KMS-11 (cell line): ENCODE results near the gene SERPINB1.
A peak's percentile ranks its signal among the peaks of the same experiment; 100 is the strongest.

Experiments used
- H2AFZ ChIP-seq: fragments of 200-600 bp; sonication (generic); 2 replicates; pipeline ENCODE4 v1.6.1; 2016; ENCODE audit warnings: antibody characterized with exemption, mixed run types, low read depth
- H3K27ac ChIP-seq: fragments of 200-600 bp; sonication (generic); 2 replicates; pipeline ENCODE4 v1.6.1; 2016; ENCODE audit warnings: mild to moderate bottlenecking, mixed run types
- H3K27me3 ChIP-seq: fragments of 200-600 bp; sonication (generic); 2 replicates; pipeline ENCODE4 v1.6.1; 2017; ENCODE audit warnings: mild to moderate bottlenecking, low read depth, mixed run types, moderate library complexity; ENCODE audit not compliant: insufficient read depth
- H3K36me3 ChIP-seq: fragments of 200-600 bp; sonication (generic); 2 replicates; pipeline ENCODE4 v1.6.1; 2017; ENCODE audit warnings: mild to moderate bottlenecking, mixed run types; ENCODE audit not compliant: insufficient read depth
- H3K4me1 ChIP-seq: fragments of 200-600 bp; sonication (generic); 2 replicates; pipeline ENCODE4 v1.6.1; 2016; ENCODE audit warnings: mild to moderate bottlenecking, low read depth, mixed run types; ENCODE audit not compliant: poor library complexity, severe bottlenecking
- H3K4me2 ChIP-seq: fragments of 200-600 bp; sonication (generic); 2 replicates; pipeline ENCODE4 v1.7.0; 2016; ENCODE audit warnings: mild to moderate bottlenecking, mixed run types
- H3K4me3 ChIP-seq: fragments of 200-600 bp; sonication (generic); IDR thresholded peaks from 2 replicates; pipeline ENCODE4 v1.6.1; 2017; ENCODE audit warnings: low read depth, low read length, mixed read lengths; ENCODE audit not compliant: insufficient read depth
- H3K79me2 ChIP-seq: fragments of 200-600 bp; sonication (generic); 2 replicates; pipeline ENCODE4 v1.6.1; 2016; ENCODE audit warnings: low read depth, mixed run types; ENCODE audit not compliant: insufficient read depth
- H3K9ac ChIP-seq: fragments of 200-600 bp; sonication (generic); 2 replicates; pipeline ENCODE4 v1.6.1; 2016; ENCODE audit warnings: mild to moderate bottlenecking, mixed run types
- H4K20me1 ChIP-seq: fragments of 200-600 bp; sonication (generic); 2 replicates; pipeline ENCODE4 v1.6.1; 2016; ENCODE audit warnings: mild to moderate bottlenecking, mixed run types; ENCODE audit not compliant: insufficient read depth
- CTCF ChIP-seq: fragments of 200-600 bp; sonication (generic); conservative IDR thresholded peaks from 2 replicates; pipeline ENCODE4 v1.6.1; 2017; ENCODE audit warnings: low read depth, mild to moderate bottlenecking, antibody characterized with exemption, low read length, moderate library complexity, mixed read lengths

The SERPINB1 gene

GRCh38 chr6:2844008-2844407 is 2.3 kb upstream of the SERPINB1 start:
- Histone ChIP-seq H3K9ac (no peak overlapping the region), H3K36me3 (no peaks in the 10 kb centered on the region), H3K79me2 (no peaks in the 10 kb centered on the region), H3K4me1 (peaks cover 15% of the 10 kb centered on the region), H4K20me1 (no peaks in the 10 kb centered on the region), H3K4me2 (no peak overlapping the region), H3K27ac (no peak overlapping the region), H2AFZ (no peak overlapping the region), H3K4me3 (no peak overlapping the region), H3K27me3 (no peaks in the 10 kb centered on the region)
- TF ChIP-seq CTCF = no peak

GRCh38 chr6:2843138-2843740 is 1.6 kb upstream of the SERPINB1 start:
- no peak overlapping the region for H3K4me2 ChIP-seq
- no peaks in the 10 kb centered on the region for H3K79me2 ChIP-seq
- peaks cover 15% of the 10 kb centered on the region for H3K4me1 ChIP-seq
- H4K20me1 ChIP-seq = no peaks in the 10 kb centered on the region
- H3K4me3 ChIP-seq = no peak overlapping the region
- no peak overlapping the region for H2AFZ ChIP-seq
- TF ChIP-seq CTCF = no peak
- no peak overlapping the region for H3K9ac ChIP-seq
- no peaks in the 10 kb centered on the region for H3K27me3 ChIP-seq
- H3K36me3 ChIP-seq = no peaks in the 10 kb centered on the region
- no peak overlapping the region for H3K27ac ChIP-seq

- Histone ChIP-seq H3K27me3 (no peaks in the 10 kb centered on the region), H3K9ac (no peak overlapping the region), H3K4me1 (peaks cover 15% of the 10 kb centered on the region), H3K36me3 (no peaks in the 10 kb centered on the region), H3K79me2 (no peaks in the 10 kb centered on the region), H2AFZ (peak overlapping the region; percentile 7; the same call in 1 of the 2 replicates), H3K4me3 (no peak overlapping the region), H4K20me1 (no peaks in the 10 kb centered on the region), H3K27ac (no peak overlapping the region), H3K4me2 (peak overlapping the region; percentile 4; the same call in 1 of the 2 replicates)
- no peak for TF ChIP-seq CTCF
Observed at GRCh38 chr6:2842139-2842552, 483 bp upstream of the SERPINB1 start.

- no peak overlapping the region for H3K9ac ChIP-seq
- no peaks in the 10 kb centered on the region for H3K36me3 ChIP-seq
- no peaks in the 10 kb centered on the region for H3K79me2 ChIP-seq
- H4K20me1 ChIP-seq = no peaks in the 10 kb centered on the region
- H3K4me3 ChIP-seq = no peak overlapping the region
- peaks cover 3% of the 10 kb centered on the region for H3K4me1 ChIP-seq
- H3K27ac ChIP-seq = no peak overlapping the region
- no peaks in the 10 kb centered on the region for H3K27me3 ChIP-seq
- H2AFZ ChIP-seq = no peak overlapping the region
- no peak overlapping the region for H3K4me2 ChIP-seq
- TF ChIP-seq CTCF = no peak
Observed at GRCh38 chr6:2840749-2841061, 958 bp downstream of the SERPINB1 start.
